Skeletal muscle tissue (tissue), 4 donors: ENCODE results near the gene TBATA. TPM values are rescaled to one million over a fixed set of nuclear protein-coding genes. Genes with fewer than 3 reads are reported as not detected.

Source experiments
- H3K27ac ChIP-seq: one replicate; pipeline ENCODE4 v1.7.0; 2013; ENCODE audit warnings: mild to moderate bottlenecking, low read depth, low read length, inconsistent platforms
- H3K27me3 ChIP-seq, 3 donors: one replicate each; pipeline ENCODE4 v1.7.0; 2013; ENCODE audit warnings: low read length in 3 of 3; ENCODE audit not compliant: control insufficient read depth in 3 of 3, insufficient read depth in 3 of 3
- H3K36me3 ChIP-seq, 3 donors: one replicate each; pipeline ENCODE4 v1.7.0; 2013; ENCODE audit warnings: low read length in 3 of 3; ENCODE audit not compliant: control insufficient read depth in 3 of 3, insufficient read depth in 3 of 3
- H3K4me1 ChIP-seq, 3 donors: one replicate each; pipeline ENCODE4 v1.7.0; 2013; ENCODE audit warnings: low read length in 3 of 3, mild to moderate bottlenecking in 3 of 3; ENCODE audit not compliant: control insufficient read depth in 3 of 3, insufficient read depth in 3 of 3
- H3K4me3 ChIP-seq, 3 donors: one replicate each; pipeline ENCODE4 v1.7.0; 2013; ENCODE audit warnings: low read length in 3 of 3
- H3K9ac ChIP-seq, 3 donors: one replicate each; pipeline ENCODE4 v1.7.0; 2013; ENCODE audit warnings: low read length in 3 of 3, mild to moderate bottlenecking in 3 of 3, moderate library complexity in 2 of 3, low read depth in 1 of 3
- H3K9me3 ChIP-seq, 3 donors: one replicate each; pipeline ENCODE4 v1.7.0; 2013; ENCODE audit warnings: low read length in 3 of 3; ENCODE audit not compliant: control insufficient read depth in 3 of 3
- total RNA-seq: library from RNA; depleted of rRNA; stranded (reverse); fragments of >200 nt; gene quantifications from one replicate; pipeline ENCODE4 v1.2.3, GENCODE V29; 2014
- donor health status: Osteomylitis.

Gene TBATA
- total RNA-seq, 1 donor from 2014 or later = not detected

- no peaks in the 10 kb centered on the region for H3K4me1 ChIP-seq
- H3K4me3 ChIP-seq = no peak overlapping the region
- H3K27me3 ChIP-seq = peaks cover 0 to 5% (median 0%) of the 10 kb centered on the region in 3 donors
- H3K27ac ChIP-seq = no peak overlapping the region
- no peaks in the 10 kb centered on the region for H3K36me3 ChIP-seq
- H3K9me3 ChIP-seq = no peaks in the 10 kb centered on the region
- no peak overlapping the region for H3K9ac ChIP-seq
These were observed 24.5 kb upstream of the TBATA start for GRCh38 chr10:70809726-70810125.

GRCh38 chr10:70809011-70809611 lies 23.9 kb upstream of the TBATA start:
- no peaks in the 10 kb centered on the region for H3K9me3 ChIP-seq

GRCh38 chr10:70807556-70807955 lies 22.4 kb upstream of the TBATA start:
- Histone ChIP-seq H3K27ac (no peak overlapping the region), H3K9ac (no peak overlapping the region), H3K36me3 (no peaks in the 10 kb centered on the region), H3K4me3 (no peak overlapping the region), H3K9me3 (no peaks in the 10 kb centered on the region), H3K27me3 (peaks cover 0 to 5% (median 0%) of the 10 kb centered on the region in 3 donors), H3K4me1 (no peaks in the 10 kb centered on the region)

More at GRCh38 chr10:70809011-70809611, 23.9 kb upstream of the TBATA start:
- no peaks in the 10 kb centered on the region for H3K4me1 ChIP-seq
- no peak overlapping the region for H3K4me3 ChIP-seq
- H3K36me3 ChIP-seq = no peaks in the 10 kb centered on the region
- no peak overlapping the region for H3K9ac ChIP-seq
- no peak overlapping the region for H3K27ac ChIP-seq
- peaks cover 0 to 5% (median 0%) of the 10 kb centered on the region in 3 donors for H3K27me3 ChIP-seq

GRCh38 chr10:70806841-70807240 lies 21.7 kb upstream of the TBATA start:
- Histone ChIP-seq H3K4me3 (no peak overlapping the region), H3K9me3 (no peaks in the 10 kb centered on the region), H3K4me1 (no peaks in the 10 kb centered on the region), H3K27ac (no peak overlapping the region), H3K9ac (no peak overlapping the region), H3K36me3 (no peaks in the 10 kb centered on the region), H3K27me3 (peaks cover 0 to 5% (median 0%) of the 10 kb centered on the region in 3 donors)

- Histone ChIP-seq H3K9ac (no peak overlapping the region), H3K27ac (no peak overlapping the region), H3K36me3 (no peaks in the 10 kb centered on the region), H3K9me3 (no peaks in the 10 kb centered on the region), H3K4me3 (no peak overlapping the region), H3K27me3 (peaks cover 0 to 5% (median 0%) of the 10 kb centered on the region in 3 donors), H3K4me1 (no peaks in the 10 kb centered on the region)
These were observed 20.5 kb upstream of the TBATA start for GRCh38 chr10:70805619-70806215.

- no peak overlapping the region for H3K9ac ChIP-seq
- H3K27ac ChIP-seq = no peak overlapping the region
- peaks cover 0 to 9% (median 0%) of the 10 kb centered on the region in 3 donors for H3K27me3 ChIP-seq
- no peaks in the 10 kb centered on the region for H3K4me1 ChIP-seq
- no peaks in the 10 kb centered on the region for H3K36me3 ChIP-seq
- H3K4me3 ChIP-seq = no peak overlapping the region
- H3K9me3 ChIP-seq = no peaks in the 10 kb centered on the region
These were observed 19.2 kb upstream of the TBATA start for GRCh38 chr10:70804421-70804808.

- Histone ChIP-seq H3K9me3 (no peaks in the 10 kb centered on the region), H3K27ac (no peak overlapping the region), H3K9ac (no peak overlapping the region), H3K4me3 (no peak overlapping the region), H3K27me3 (peaks cover 0 to 9% (median 0%) of the 10 kb centered on the region in 3 donors), H3K4me1 (no peaks in the 10 kb centered on the region), H3K36me3 (no peaks in the 10 kb centered on the region)
These were observed 18.7 kb upstream of the TBATA start for GRCh38 chr10:70803775-70804420.

- no peak overlapping the region for H3K4me3 ChIP-seq
- H3K27me3 ChIP-seq = peaks cover 0 to 9% (median 5%) of the 10 kb centered on the region in 3 donors
- H3K4me1 ChIP-seq = no peaks in the 10 kb centered on the region
- H3K9ac ChIP-seq = no peak overlapping the region
- no peaks in the 10 kb centered on the region for H3K9me3 ChIP-seq
- H3K36me3 ChIP-seq = no peaks in the 10 kb centered on the region
- H3K27ac ChIP-seq = no peak overlapping the region
These were observed 16.7 kb upstream of the TBATA start for GRCh38 chr10:70801854-70802253.

- peaks cover 0 to 7% (median 5%) of the 10 kb centered on the region in 3 donors for H3K27me3 ChIP-seq
- H3K4me1 ChIP-seq = no peaks in the 10 kb centered on the region
- H3K36me3 ChIP-seq = no peaks in the 10 kb centered on the region
- no peak overlapping the region for H3K27ac ChIP-seq
- H3K9me3 ChIP-seq = no peaks in the 10 kb centered on the region
- H3K4me3 ChIP-seq = no peak overlapping the region
- H3K9ac ChIP-seq = no peak overlapping the region
These were observed 13.9 kb upstream of the TBATA start for GRCh38 chr10:70799124-70799523.

- Histone ChIP-seq H3K4me1 (no peaks in the 10 kb centered on the region), H3K9me3 (no peaks in the 10 kb centered on the region), H3K9ac (no peak overlapping the region), H3K4me3 (no peak overlapping the region), H3K36me3 (no peaks in the 10 kb centered on the region), H3K27ac (no peak overlapping the region), H3K27me3 (peaks cover 0 to 7% (median 5%) of the 10 kb centered on the region in 3 donors)
These were observed 12.7 kb upstream of the TBATA start for GRCh38 chr10:70797840-70798239.
